Gastrocnemius medialis (tissue), 4 donors: Measurements from ENCODE around the gene CCHCR1.

Source experiments
- CTCF ChIP-seq, 5 experiments: fragments of 450-650 bp in 3 of 5; fragments of 200-600 bp in 2 of 5; sonication (generic) in 2 of 5; IDR thresholded peaks in 4 of 5; conservative IDR thresholded peaks in 1 of 5; 1 replicate in 4 of 5; 2 replicates in 1 of 5; pipeline ENCODE4 v1.5.1; 2016 to 2019; ENCODE audit warnings: antibody characterized with exemption in 5 of 5, mild to moderate bottlenecking in 3 of 5, moderate library complexity in 3 of 5
- POLR2A ChIP-seq, 2 donors: fragments of 450-650 bp; IDR thresholded peaks; one replicate each; pipeline ENCODE4 v1.6.1; 2017; ENCODE audit warnings: antibody characterized with exemption in 2 of 2, mild to moderate bottlenecking in 2 of 2, moderate library complexity in 2 of 2

GRCh38 chr6:31140643-31141042, 17.0 kb downstream of the CCHCR1 start:
- TF ChIP-seq POLR2A (IDR thresholded peaks at IDR 0.05) (no peak), CTCF (IDR thresholded peaks at IDR 0.05 in 4 of 5, conservative IDR thresholded peaks at IDR 0.05 in 1 of 5) (no peak)
